Measurements from ENCODE around the gene GDNF. TPM values are rescaled to one million over a fixed set of nuclear protein-coding genes. Genes with fewer than 3 reads are reported as not detected.

GDNF gene
- total RNA-seq, 3 donors from 2014 or later (not counting 1 experiment from before 2014, with no cell fraction given), result not detected

- Mint-ChIP-seq H3K27me3 (ENCODE audit: low read depth in 2 of 2) (peaks cover 52 to 72% of the 10 kb centered on the region in 2 donors), H3K4me1 (peaks cover 5 to 8% of the 10 kb centered on the region in 2 donors), H3K4me3 (no peak overlapping the region), H3K9me3 (no peaks in the 10 kb centered on the region), H3K36me3 (no peaks in the 10 kb centered on the region), H3K27ac (no peak overlapping the region)
- peaks cover 22% of the 10 kb centered on the region for H3K4me1 ChIP-seq (ENCODE audit: control insufficient read depth, insufficient read depth, low read length)
- intact Hi-C loops (cut with micrococcal nuclease), result loop anchor here (5.0 kb wide), 1 partner anchor 357 kb away; no protein-coding TSS in a partner anchor
- DNase-seq, result no peak
- no peak for TF ChIP-seq CTCF (IDR thresholded peaks at IDR 0.05)
- H3K36me3 ChIP-seq (ENCODE audit: control insufficient read depth, insufficient read depth, low read length), result no peaks in the 10 kb centered on the region
- 17% methylated on average over 12 of the region's 19 CpGs for WGBS (ENCODE audit: insufficient coverage)
- no peak overlapping the region for H3K27ac ChIP-seq (ENCODE audit: low read length)
- H3K4me3 ChIP-seq (ENCODE audit: low read length), result no peak overlapping the region
- ATAC-seq, result no peak
- H3K9me3 ChIP-seq (ENCODE audit: control insufficient read depth, insufficient read depth, low read length), result no peaks in the 10 kb centered on the region
- peaks cover 42% of the 10 kb centered on the region for H3K27me3 ChIP-seq (ENCODE audit: control insufficient read depth, insufficient read depth, low read length)
Observed at GRCh38 chr5:37835380-37835973, 4.4 kb downstream of the GDNF start.

GRCh38 chr5:37834542-37835379, 5.1 kb downstream of the GDNF start:
- no peak for TF ChIP-seq CTCF (IDR thresholded peaks at IDR 0.05)
- no peak overlapping the region for H3K4me3 Mint-ChIP-seq
- DNase-seq (no peak), ATAC-seq (no peak)
- Histone ChIP-seq H3K27ac (ENCODE audit: low read length) (no peak overlapping the region), H3K27me3 (ENCODE audit: control insufficient read depth, insufficient read depth, low read length) (peaks cover 39% of the 10 kb centered on the region), H3K36me3 (ENCODE audit: control insufficient read depth, insufficient read depth, low read length) (no peaks in the 10 kb centered on the region), H3K4me3 (ENCODE audit: low read length) (no peak overlapping the region), H3K9me3 (ENCODE audit: control insufficient read depth, insufficient read depth, low read length) (no peaks in the 10 kb centered on the region), H3K4me1 (ENCODE audit: control insufficient read depth, insufficient read depth, low read length) (peaks cover 22% of the 10 kb centered on the region)
- intact Hi-C loops (cut with micrococcal nuclease), result loop anchor here (5.0 kb wide), 1 partner anchor 358 kb away; no protein-coding TSS in a partner anchor
- H3K4me1 Mint-ChIP-seq, result peaks cover 5 to 8% of the 10 kb centered on the region in 2 donors
- peaks cover 51 to 77% of the 10 kb centered on the region in 2 donors for H3K27me3 Mint-ChIP-seq (ENCODE audit: low read depth in 2 of 2)
- H3K36me3 Mint-ChIP-seq, result no peaks in the 10 kb centered on the region
- H3K9me3 Mint-ChIP-seq, result no peaks in the 10 kb centered on the region
- no peak overlapping the region for H3K27ac Mint-ChIP-seq
- 3% methylated on average over 64 of the region's 64 CpGs for WGBS (ENCODE audit: insufficient coverage)

- ATAC-seq, result no peak
- H3K36me3 ChIP-seq (ENCODE audit: control insufficient read depth, insufficient read depth, low read length), result no peaks in the 10 kb centered on the region
- no peak for DNase-seq
- no peaks in the 10 kb centered on the region for H3K9me3 ChIP-seq (ENCODE audit: control insufficient read depth, insufficient read depth, low read length)
- peaks cover 22% of the 10 kb centered on the region for H3K4me1 ChIP-seq (ENCODE audit: control insufficient read depth, insufficient read depth, low read length)
- H3K4me3 Mint-ChIP-seq, result no peak overlapping the region
- peaks cover 43% of the 10 kb centered on the region for H3K27me3 ChIP-seq (ENCODE audit: control insufficient read depth, insufficient read depth, low read length)
- no peak overlapping the region for H3K27ac ChIP-seq (ENCODE audit: low read length)
- no peak overlapping the region for H3K27ac Mint-ChIP-seq
- no peaks in the 10 kb centered on the region for H3K36me3 Mint-ChIP-seq
- peaks cover 5 to 8% of the 10 kb centered on the region in 2 donors for H3K4me1 Mint-ChIP-seq
- intact Hi-C loops (cut with micrococcal nuclease), result no loop called here
- no peak overlapping the region for H3K4me3 ChIP-seq (ENCODE audit: low read length)
- WGBS (ENCODE audit: insufficient coverage), result 52% methylated on average over 6 of the region's 6 CpGs
- H3K9me3 Mint-ChIP-seq, result no peaks in the 10 kb centered on the region
- peaks cover 51 to 82% of the 10 kb centered on the region in 2 donors for H3K27me3 Mint-ChIP-seq (ENCODE audit: low read depth in 2 of 2)
- TF ChIP-seq CTCF (IDR thresholded peaks at IDR 0.05), result no peak
Observed at GRCh38 chr5:37833990-37834389, 5.9 kb downstream of the GDNF start.
